ENCODE measurements around the gene FNDC3B.

GRCh38 chr3:172340583-172340982 is 301.2 kb downstream of the FNDC3B start:
- TF ChIP-seq EZH2phosphoT487 (conservative IDR thresholded peaks at IDR 0.05; ENCODE audit: low read length) (no peak), CTCF (IDR thresholded peaks at IDR 0.05; ENCODE audit: insufficient read depth, low read length, poor library complexity, severe bottlenecking) (no peak)

Data from SU-DHL-6 (cell line).